ENCODE data around the gene PACSIN1.

Gene PACSIN1

GRCh38 chr6:34516391-34517324 lies 50.8 kb downstream of the PACSIN1 start:
- no peak overlapping the region for H3K27ac ChIP-seq (ENCODE audit: low read depth, low read length, severe bottlenecking)
- H3K4me3 ChIP-seq (ENCODE audit: extremely low read depth, insufficient read depth, low read length, poor library complexity, severe bottlenecking) = no peak overlapping the region
- no peaks in the 10 kb centered on the region for H3K9me3 ChIP-seq (ENCODE audit: control insufficient read depth, low read length)
- 75 to 82% methylated on average over 14 to 15 of the region's 22 CpGs for WGBS, 2 experiments (ENCODE audit: insufficient coverage in 2 of 2)
- peaks cover 6% of the 10 kb centered on the region for H3K4me1 ChIP-seq (ENCODE audit: control insufficient read depth, insufficient read depth, low read length, poor library complexity, severe bottlenecking)
- H3K36me3 ChIP-seq (ENCODE audit: control insufficient read depth, insufficient read depth, low read length) = no peaks in the 10 kb centered on the region

GRCh38 chr6:34517461-34517881 lies 51.6 kb downstream of the PACSIN1 start:
- H3K4me1 ChIP-seq (ENCODE audit: control insufficient read depth, insufficient read depth, low read length, poor library complexity, severe bottlenecking) = peaks cover 6% of the 10 kb centered on the region
- H3K36me3 ChIP-seq (ENCODE audit: control insufficient read depth, insufficient read depth, low read length) = no peaks in the 10 kb centered on the region
- 59 to 85% methylated on average over 1 to 3 of the region's 4 CpGs for WGBS, 2 experiments (ENCODE audit: insufficient coverage in 2 of 2)
- H3K27ac ChIP-seq (ENCODE audit: low read depth, low read length, severe bottlenecking) = no peak overlapping the region
- no peaks in the 10 kb centered on the region for H3K9me3 ChIP-seq (ENCODE audit: control insufficient read depth, low read length)
- no peak overlapping the region for H3K4me3 ChIP-seq (ENCODE audit: extremely low read depth, insufficient read depth, low read length, poor library complexity, severe bottlenecking)

- no peak overlapping the region for H3K27ac ChIP-seq (ENCODE audit: low read depth, low read length, severe bottlenecking)
- no peaks in the 10 kb centered on the region for H3K36me3 ChIP-seq (ENCODE audit: control insufficient read depth, insufficient read depth, low read length)
- WGBS, 2 experiments (ENCODE audit: insufficient coverage in 2 of 2) = 74 to 80% methylated on average over 7 to 8 of the region's 8 CpGs
- peaks cover 6% of the 10 kb centered on the region for H3K4me1 ChIP-seq (ENCODE audit: control insufficient read depth, insufficient read depth, low read length, poor library complexity, severe bottlenecking)
- H3K4me3 ChIP-seq (ENCODE audit: extremely low read depth, insufficient read depth, low read length, poor library complexity, severe bottlenecking) = no peak overlapping the region
- H3K9me3 ChIP-seq (ENCODE audit: control insufficient read depth, low read length) = no peaks in the 10 kb centered on the region
These were observed 52.1 kb downstream of the PACSIN1 start for GRCh38 chr6:34517966-34518365.

- Histone ChIP-seq H3K4me1 (ENCODE audit: control insufficient read depth, insufficient read depth, low read length, poor library complexity, severe bottlenecking) (peaks cover 6% of the 10 kb centered on the region), H3K9me3 (ENCODE audit: control insufficient read depth, low read length) (no peaks in the 10 kb centered on the region), H3K27ac (ENCODE audit: low read depth, low read length, severe bottlenecking) (no peak overlapping the region), H3K4me3 (ENCODE audit: extremely low read depth, insufficient read depth, low read length, poor library complexity, severe bottlenecking) (no peak overlapping the region), H3K36me3 (ENCODE audit: control insufficient read depth, insufficient read depth, low read length) (no peaks in the 10 kb centered on the region)
- WGBS, 2 experiments (ENCODE audit: insufficient coverage in 2 of 2) = 100% methylated on average over 2 of the region's 4 CpGs
These were observed 52.9 kb downstream of the PACSIN1 start for GRCh38 chr6:34518669-34519365.

- 86 to 96% methylated on average over 6 to 8 of the region's 8 CpGs for WGBS, 2 experiments (ENCODE audit: insufficient coverage in 2 of 2)
- Histone ChIP-seq H3K36me3 (ENCODE audit: control insufficient read depth, insufficient read depth, low read length) (no peaks in the 10 kb centered on the region), H3K4me3 (ENCODE audit: extremely low read depth, insufficient read depth, low read length, poor library complexity, severe bottlenecking) (no peak overlapping the region), H3K9me3 (ENCODE audit: control insufficient read depth, low read length) (no peaks in the 10 kb centered on the region), H3K27ac (ENCODE audit: low read depth, low read length, severe bottlenecking) (no peak overlapping the region), H3K4me1 (ENCODE audit: control insufficient read depth, insufficient read depth, low read length, poor library complexity, severe bottlenecking) (peaks cover 2% of the 10 kb centered on the region)
These were observed 54.2 kb downstream of the PACSIN1 start for GRCh38 chr6:34519971-34520644.

- 94 to 96% methylated on average over 19 to 23 of the region's 24 CpGs for WGBS, 2 experiments (ENCODE audit: insufficient coverage in 2 of 2)
- H3K4me3 ChIP-seq (ENCODE audit: extremely low read depth, insufficient read depth, low read length, poor library complexity, severe bottlenecking) = no peak overlapping the region
- H3K9me3 ChIP-seq (ENCODE audit: control insufficient read depth, low read length) = no peaks in the 10 kb centered on the region
- no peaks in the 10 kb centered on the region for H3K4me1 ChIP-seq (ENCODE audit: control insufficient read depth, insufficient read depth, low read length, poor library complexity, severe bottlenecking)
- H3K36me3 ChIP-seq (ENCODE audit: control insufficient read depth, insufficient read depth, low read length) = no peaks in the 10 kb centered on the region
- H3K27ac ChIP-seq (ENCODE audit: low read depth, low read length, severe bottlenecking) = no peak overlapping the region
These were observed 55.0 kb downstream of the PACSIN1 start for GRCh38 chr6:34520645-34521462.

- H3K4me3 ChIP-seq (ENCODE audit: extremely low read depth, insufficient read depth, low read length, poor library complexity, severe bottlenecking) = no peak overlapping the region
- no peaks in the 10 kb centered on the region for H3K9me3 ChIP-seq (ENCODE audit: control insufficient read depth, low read length)
- 95% methylated on average over 26 to 28 of the region's 28 CpGs for WGBS, 2 experiments (ENCODE audit: insufficient coverage in 2 of 2)
- H3K4me1 ChIP-seq (ENCODE audit: control insufficient read depth, insufficient read depth, low read length, poor library complexity, severe bottlenecking) = no peaks in the 10 kb centered on the region
- no peaks in the 10 kb centered on the region for H3K36me3 ChIP-seq (ENCODE audit: control insufficient read depth, insufficient read depth, low read length)
- H3K27ac ChIP-seq (ENCODE audit: low read depth, low read length, severe bottlenecking) = no peak overlapping the region
These were observed 55.8 kb downstream of the PACSIN1 start for GRCh38 chr6:34521463-34522285.

- Histone ChIP-seq H3K27ac (ENCODE audit: low read depth, low read length, severe bottlenecking) (no peak overlapping the region), H3K36me3 (ENCODE audit: control insufficient read depth, insufficient read depth, low read length) (no peaks in the 10 kb centered on the region), H3K4me3 (ENCODE audit: extremely low read depth, insufficient read depth, low read length, poor library complexity, severe bottlenecking) (no peak overlapping the region), H3K9me3 (ENCODE audit: control insufficient read depth, low read length) (no peaks in the 10 kb centered on the region), H3K4me1 (ENCODE audit: control insufficient read depth, insufficient read depth, low read length, poor library complexity, severe bottlenecking) (no peaks in the 10 kb centered on the region)
- 90 to 93% methylated on average over 9 to 10 of the region's 10 CpGs for WGBS, 2 experiments (ENCODE audit: insufficient coverage in 2 of 2)
These were observed 56.9 kb downstream of the PACSIN1 start for GRCh38 chr6:34522761-34523160.

- Histone ChIP-seq H3K27ac (ENCODE audit: low read depth, low read length, severe bottlenecking) (no peak overlapping the region), H3K4me1 (ENCODE audit: control insufficient read depth, insufficient read depth, low read length, poor library complexity, severe bottlenecking) (no peaks in the 10 kb centered on the region), H3K36me3 (ENCODE audit: control insufficient read depth, insufficient read depth, low read length) (no peaks in the 10 kb centered on the region), H3K4me3 (ENCODE audit: extremely low read depth, insufficient read depth, low read length, poor library complexity, severe bottlenecking) (no peak overlapping the region), H3K9me3 (ENCODE audit: control insufficient read depth, low read length) (no peaks in the 10 kb centered on the region)
- 89 to 91% methylated on average over 7 of the region's 8 CpGs for WGBS, 2 experiments (ENCODE audit: insufficient coverage in 2 of 2)
These were observed 57.7 kb downstream of the PACSIN1 start for GRCh38 chr6:34523441-34524206.

All from mesodermal cell (in vitro differentiated cells).